BE2C (cell line): Measurements from ENCODE around the gene STAU1.
"Not testable (repeated sequence)": the region's sequence is repeated elsewhere in the genome, so short reads cannot be mapped to it uniquely, and the experiment has no call there.

Source experiments
- DNase-seq: peaks from one replicate; pipeline ENCODE4 v3.0.0-alpha.2; 2020
- H3K27me3 ChIP-seq: fragments of 250-450 bp; sonication (Bioruptor Pico); 2 replicates; pipeline ENCODE4 v1.5.1; 2020; ENCODE audit warnings: mild to moderate bottlenecking
- H3K36me3 ChIP-seq: fragments of 250-450 bp; sonication (Bioruptor Pico); 2 replicates; pipeline ENCODE4 v1.5.1; 2020; ENCODE audit warnings: mild to moderate bottlenecking
- H3K4me1 ChIP-seq: fragments of 250-450 bp; sonication (Bioruptor Pico); 2 replicates; pipeline ENCODE4 v1.5.1; 2020
- H3K4me3 ChIP-seq: 2 replicates; pipeline ENCODE4 v1.5.1; 2011; ENCODE audit warnings: low read depth, low read length
- H3K9me3 ChIP-seq: fragments of 250-450 bp; sonication (Bioruptor Pico); 2 replicates; pipeline ENCODE4 v1.5.1; 2020
- CTCF ChIP-seq: IDR thresholded peaks from 2 replicates; pipeline ENCODE4 v1.5.1; 2012; ENCODE audit warnings: mild to moderate bottlenecking, low read depth, low read length

The STAU1 gene

DNA sequence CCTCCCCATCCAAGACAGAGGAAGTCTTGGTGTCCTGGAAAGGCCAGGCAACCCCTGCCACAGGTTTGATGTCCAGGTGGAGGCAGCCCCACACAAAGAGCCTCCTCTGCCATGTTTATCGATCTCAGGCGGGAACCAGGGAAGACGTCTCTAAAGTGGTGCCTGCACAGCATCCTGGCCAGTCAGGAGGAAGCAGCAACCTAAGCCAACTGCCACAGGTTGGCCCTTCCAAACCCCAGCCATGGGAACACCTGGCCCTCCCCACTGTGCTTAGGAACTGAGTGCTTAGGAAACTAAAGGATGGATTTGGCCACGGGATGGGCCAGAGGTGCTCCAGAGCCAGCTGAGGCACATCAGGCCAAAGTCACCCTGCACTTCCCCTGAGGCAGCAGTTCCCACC is 85.1 kb downstream of the STAU1 start:
- Histone ChIP-seq H3K27me3 (no peaks in the 10 kb centered on the region), H3K4me3 (no peak overlapping the region), H3K36me3 (peaks cover 73% of the 10 kb centered on the region), H3K9me3 (no peaks in the 10 kb centered on the region), H3K4me1 (no peaks in the 10 kb centered on the region)
- TF ChIP-seq CTCF: no peak
- DNase-seq: no peak

DNA sequence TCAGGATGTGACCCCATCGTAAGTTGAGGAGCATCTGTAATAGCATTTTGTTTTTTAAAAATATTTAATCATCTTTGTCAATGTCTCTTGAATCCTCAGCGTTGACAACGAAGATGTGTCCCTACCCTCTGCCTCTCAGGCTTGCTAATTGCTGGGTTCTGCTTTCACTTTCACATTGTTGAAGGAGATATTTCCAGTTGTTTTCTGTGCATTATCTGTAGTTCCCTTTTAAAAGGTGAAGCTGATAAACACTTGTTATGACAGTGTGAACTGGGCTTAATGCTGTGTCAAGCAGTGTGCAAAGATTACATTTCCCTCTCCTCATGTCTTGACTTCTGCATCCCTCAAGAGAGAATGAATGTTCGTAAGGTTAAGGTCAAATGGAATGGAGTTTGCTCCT is 87.2 kb downstream of the STAU1 start:
- Histone ChIP-seq H3K4me3 (no peak overlapping the region), H3K9me3 (no peaks in the 10 kb centered on the region), H3K27me3 (no peaks in the 10 kb centered on the region), H3K36me3 (peaks cover 91% of the 10 kb centered on the region), H3K4me1 (no peaks in the 10 kb centered on the region)
- TF ChIP-seq CTCF: no peak
- no peak for DNase-seq

DNA sequence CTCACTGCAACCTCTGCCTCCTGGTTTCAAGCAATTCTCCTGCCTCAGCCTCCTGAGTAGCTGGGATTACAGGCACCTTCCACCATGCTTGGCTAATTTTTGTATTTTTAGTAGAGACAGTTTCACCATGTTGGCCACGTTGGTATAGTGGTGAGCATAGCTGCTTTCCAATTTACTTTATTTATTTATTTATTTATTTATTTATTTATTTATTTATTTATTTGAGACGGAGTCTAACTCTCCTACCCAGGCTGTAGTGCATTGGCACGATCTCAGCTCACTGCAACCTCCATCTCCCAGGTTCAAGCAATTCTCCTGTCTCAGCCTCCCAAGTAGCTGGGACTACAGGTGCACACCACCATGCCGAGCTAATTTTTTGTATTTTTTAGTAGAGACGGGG is 87.8 kb downstream of the STAU1 start:
- not testable (repeated sequence) for H3K27me3 ChIP-seq, H3K9me3 ChIP-seq, DNase-seq, H3K4me3 ChIP-seq, H3K4me1 ChIP-seq
- peaks cover 93% of the 10 kb centered on the region for H3K36me3 ChIP-seq

DNA sequence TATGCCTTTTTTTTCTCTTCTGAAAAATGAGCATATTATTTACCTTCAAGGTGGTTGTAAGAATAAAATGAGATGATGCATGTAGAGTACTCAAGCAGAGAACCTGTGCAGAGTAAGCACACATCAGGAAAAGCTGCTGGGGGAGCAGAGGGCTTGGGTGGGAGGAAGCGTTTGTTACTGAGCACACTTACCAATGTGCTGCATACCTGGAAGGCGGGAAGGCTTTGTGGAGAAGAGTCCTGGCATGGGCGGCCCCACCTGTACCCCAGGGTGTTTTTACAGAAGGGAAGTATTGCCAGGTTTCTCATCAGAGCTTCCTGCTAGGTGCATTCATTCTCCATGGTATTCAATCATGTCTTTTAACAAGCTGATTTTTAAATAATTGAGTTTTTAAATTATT is 89.1 kb downstream of the STAU1 start:
- H3K36me3 ChIP-seq: peaks cover 90% of the 10 kb centered on the region
- H3K4me1 ChIP-seq: no peaks in the 10 kb centered on the region
- TF ChIP-seq CTCF: no peak
- no peaks in the 10 kb centered on the region for H3K27me3 ChIP-seq
- no peak for DNase-seq
- no peak overlapping the region for H3K4me3 ChIP-seq
- no peaks in the 10 kb centered on the region for H3K9me3 ChIP-seq

DNA sequence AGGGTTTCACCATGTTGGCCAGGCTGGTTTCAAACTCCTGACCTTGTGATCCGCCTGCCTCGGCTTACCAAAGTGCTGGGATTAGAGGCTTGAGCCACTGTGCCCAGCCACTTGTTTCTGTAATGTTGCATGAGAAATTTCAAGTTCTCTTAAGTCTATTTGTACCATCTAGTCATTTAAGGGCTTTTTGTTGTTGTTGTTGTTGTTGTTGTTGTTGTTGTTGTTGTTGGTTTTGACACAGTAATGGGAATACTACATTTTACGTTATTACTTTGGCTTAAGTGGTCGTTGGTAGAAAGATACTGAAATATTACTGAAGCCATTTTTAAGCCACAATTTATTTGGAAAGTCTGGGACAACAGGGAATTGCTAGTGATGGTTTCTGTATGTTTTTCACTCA is 90.0 kb downstream of the STAU1 start:
- DNase-seq: no peak
- Histone ChIP-seq H3K36me3 (peaks cover 85% of the 10 kb centered on the region), H3K4me3 (no peak overlapping the region), H3K9me3 (no peaks in the 10 kb centered on the region), H3K27me3 (no peaks in the 10 kb centered on the region), H3K4me1 (no peaks in the 10 kb centered on the region)
- no peak for TF ChIP-seq CTCF

DNA sequence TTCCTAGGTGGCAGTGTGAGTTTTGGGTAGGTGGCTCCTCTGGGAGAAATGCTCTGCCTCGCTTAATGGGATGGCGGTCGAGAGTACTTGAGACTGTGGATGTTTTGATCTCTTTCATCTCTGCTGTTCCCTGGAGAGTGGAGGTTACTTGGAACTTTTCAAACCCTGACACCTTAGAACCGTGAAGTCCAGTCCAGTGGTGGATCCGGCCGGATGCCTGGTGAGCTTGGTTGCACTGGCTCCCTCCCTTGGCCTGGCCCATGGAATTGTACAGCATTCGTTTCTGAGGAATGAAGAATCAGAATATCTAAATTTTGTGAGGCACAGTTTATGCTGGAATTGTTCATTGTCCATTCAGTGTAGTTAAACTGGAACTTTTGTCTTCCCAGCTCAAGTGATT is 91.0 kb downstream of the STAU1 start:
- Histone ChIP-seq H3K27me3 (no peaks in the 10 kb centered on the region), H3K36me3 (peaks cover 83% of the 10 kb centered on the region), H3K9me3 (no peaks in the 10 kb centered on the region), H3K4me3 (no peak overlapping the region), H3K4me1 (no peaks in the 10 kb centered on the region)
- no peak for DNase-seq
- no peak for TF ChIP-seq CTCF

GRCh38 chr20:49096203-49096730 is 91.9 kb downstream of the STAU1 start:
- Histone ChIP-seq H3K36me3 (peaks cover 84% of the 10 kb centered on the region), H3K4me1 (no peaks in the 10 kb centered on the region), H3K4me3 (no peak overlapping the region), H3K9me3 (no peaks in the 10 kb centered on the region), H3K27me3 (no peaks in the 10 kb centered on the region)
- no peak for DNase-seq
- no peak for TF ChIP-seq CTCF
